K562 (cell line): ENCODE results near the gene SLC25A18. TPM values are rescaled to one million over a fixed set of nuclear protein-coding genes. Genes with fewer than 3 reads are reported as not detected.

Experiments
- ZNF318 ChIP-seq, 2 experiments: fragments of 450-650 bp; IDR thresholded peaks; 2 replicates each; pipeline ENCODE4 v1.6.1; 2016; ENCODE audit warnings: mild to moderate bottlenecking in 2 of 2, borderline replicate concordance in 1 of 2, low read depth in 1 of 2, moderate library complexity in 1 of 2
- polyA plus RNA-seq, 8 experiments: library from polyadenylated mRNA; depleted of rRNA in 4 of 8; stranded (reverse) in 5 of 8; unstranded in 3 of 8; fragments of >200 nt; fragmentation: Nextera tagmentation in 2 of 8; fragmentation: Illumina TruSeq in 1 of 8; extraction: Ambion mirVana in 2 of 8; extraction: Trizol in 1 of 8; gene quantifications; 2 replicates each; pipeline versions ENCODE4 v1.2.1 to v1.2.3, GENCODE V29; 2011 to 2014; ENCODE audit warnings: inconsistent platforms in 1 of 8, missing spikeins in 1 of 8
- total RNA-seq, 7 experiments: library from RNA; depleted of rRNA in 6 of 7; stranded (reverse); fragments of >200 nt in 6 of 7; fragmentation: Illumina TruSeq in 2 of 7; extraction: Trizol in 2 of 7; gene quantifications; 2 replicates each; pipeline versions ENCODE4 v1.2.1 to v1.2.3, GENCODE V29; 2011 to 2021; ENCODE audit warnings: low replicate concordance in 1 of 7

SLC25A18 gene
- total and polyA plus RNA-seq, 9 of the 15 experiments (the other 6 are each of a cell fraction or from before 2014, with no cell fraction given) = 0.04 TPM; not detected in 8

- no peak for TF ChIP-seq ZNF318 (IDR thresholded peaks at IDR 0.05; ENCODE audit: borderline replicate concordance in 1 of 2, low read depth in 1 of 2)
- TF ChIP-seq, all 486 proteins: peak for 163
Measured at GRCh38 chr22:17628406-17629172, 65.3 kb downstream of the SLC25A18 start, which contains the start of gene ATP6V1E1 (continued).
